SK-N-SH treated with all-trans-retinoic acid at 6 μM for 48 hours (cell line): ENCODE results near the gene LCN9.

ENCODE experiments used
- CREB5 ChIP-seq: fragments of 250-450 bp; sonication (Bioruptor Pico); IDR thresholded peaks from 2 replicates; pipeline ENCODE4 v1.5.1; 2020; ENCODE audit warnings: low read depth, mild to moderate bottlenecking, moderate library complexity
- CSRNP3 ChIP-seq: fragments of 250-450 bp; sonication (Bioruptor Pico); IDR thresholded peaks from 2 replicates; pipeline ENCODE4 v1.5.1; 2021; ENCODE audit warnings: mild to moderate bottlenecking, moderate library complexity
- ESRRG ChIP-seq: fragments of 250-450 bp; sonication (Bioruptor Pico); IDR thresholded peaks from 2 replicates; pipeline ENCODE4 v1.6.1; 2021; ENCODE audit warnings: mild to moderate bottlenecking
- ISL1 ChIP-seq: fragments of 250-450 bp; sonication (Bioruptor Pico); IDR thresholded peaks from 2 replicates; pipeline ENCODE4 v2.1.2; 2022; ENCODE audit warnings: mild to moderate bottlenecking, moderate library complexity
- ZFP3 ChIP-seq: fragments of 250-450 bp; sonication (Bioruptor Pico); IDR thresholded peaks from 2 replicates; pipeline ENCODE4 v1.5.0; 2020; ENCODE audit warnings: mild to moderate bottlenecking, moderate library complexity
- ZFP30 ChIP-seq: fragments of 450-650 bp; formaldehyde crosslinking; IDR thresholded peaks from 2 replicates; pipeline ENCODE4 v1.5.0; 2022; ENCODE audit warnings: mild to moderate bottlenecking, moderate library complexity

- TF ChIP-seq ZFP3 (CRISPR knock-in tag) (no peak), ESRRG (CRISPR knock-in tag) (no peak), CREB5 (CRISPR knock-in tag) (no peak), ZFP30 (CRISPR knock-in tag) (no peak), ISL1 (no peak), CSRNP3 (no peak)
These were observed 13.8 kb downstream of the LCN9 start for GRCh38 chr9:135676891-135677290.
